Thyroid gland (tissue), 4 donors: ENCODE data around the gene DSC1. TPM values are rescaled to one million over a fixed set of nuclear protein-coding genes. Genes with fewer than 3 reads are reported as not detected.
"Not testable (repeated sequence)": the region's sequence is repeated elsewhere in the genome, so short reads cannot be mapped to it uniquely, and the experiment has no call there.

Experiments used
- DNase-seq, 2 donors: peaks; one replicate each; pipeline ENCODE4 v3.0.0-alpha.2; 2019
- H3K27ac ChIP-seq, 3 donors: fragments of 200-600 bp; sonication (generic); 1 replicate in 2 of 3; 2 replicates in 1 of 3; pipeline ENCODE4 v1.5.1; 2016 to 2019; ENCODE audit warnings: mild to moderate bottlenecking in 1 of 3, moderate library complexity in 1 of 3
- H3K27me3 ChIP-seq: fragments of 200-600 bp; sonication (generic); one replicate; pipeline ENCODE4 v1.5.1; 2019
- H3K36me3 ChIP-seq, 2 donors: fragments of 200-600 bp; sonication (generic); one replicate each; pipeline ENCODE4 v1.5.1; 2016 to 2019
- H3K4me1 ChIP-seq, 2 donors: fragments of 200-600 bp; sonication (generic); one replicate each; pipeline ENCODE4 v1.5.1; 2017 to 2019
- H3K4me3 ChIP-seq, 3 donors: fragments of 200-600 bp; sonication (generic); replicated peaks in 1 of 3; 1 replicate in 2 of 3; 2 replicates in 1 of 3; pipeline ENCODE4 v1.5.1; 2016; ENCODE audit warnings: mild to moderate bottlenecking in 1 of 3
- H3K9me3 ChIP-seq: fragments of 200-600 bp; sonication (generic); one replicate; pipeline ENCODE4 v1.5.1; 2017
- CTCF ChIP-seq, 6 experiments: fragments of 200-600 bp in 3 of 6; fragments of 450-650 bp in 3 of 6; sonication (generic) in 3 of 6; IDR thresholded peaks; one replicate each; pipeline ENCODE4 v1.5.1; 2016 to 2019; ENCODE audit warnings: antibody characterized with exemption in 6 of 6, mild to moderate bottlenecking in 2 of 6, inconsistent platforms in 1 of 6, moderate library complexity in 1 of 6
- POLR2A ChIP-seq, 2 donors: fragments of 450-650 bp; IDR thresholded peaks; one replicate each; pipeline ENCODE4 v1.6.1; 2017; ENCODE audit warnings: antibody characterized with exemption in 2 of 2, mild to moderate bottlenecking in 2 of 2, moderate library complexity in 1 of 2
- WGBS, 2 donors: methylation state at CpG; one replicate each; pipeline ENCODE4 v1.1.5; 2017; 5-methylcytosine and 5-hydroxymethylcytosine counted together
- intact Hi-C: fragments of 100-400 bp; cut with DNase I; formaldehyde crosslinking; loops from one replicate; pipeline ENCODE4 v1.15.1; 2023
- total RNA-seq, 4 donors: library from RNA; depleted of rRNA; stranded (reverse); fragments of >200 nt; gene quantifications; one replicate each; pipeline ENCODE4 v1.2.3, GENCODE V29; 2016

The DSC1 gene
- total RNA-seq, 4 donors from 2014 or later = not detected

- Histone ChIP-seq H3K36me3 (no peaks in the 10 kb centered on the region), H3K4me1 (no peaks in the 10 kb centered on the region), H3K9me3 (no peaks in the 10 kb centered on the region), H3K27me3 (no peaks in the 10 kb centered on the region), H3K4me3 (no peak overlapping the region), H3K27ac (no peak overlapping the region)
- 88 to 95% methylated on average over 1 of the region's 1 CpG for WGBS, 2 donors
- intact Hi-C loops = no loop called here
- TF ChIP-seq CTCF (IDR thresholded peaks at IDR 0.05) (no peak), POLR2A (IDR thresholded peaks at IDR 0.05) (no peak)
- no peak for DNase-seq
Observed at GRCh38 chr18:31125878-31126277, 36.8 kb downstream of the DSC1 start.

- H3K4me3 ChIP-seq, H3K27me3 ChIP-seq, H3K9me3 ChIP-seq, DNase-seq, H3K36me3 ChIP-seq, H3K27ac ChIP-seq, H3K4me1 ChIP-seq, intact Hi-C loops: not testable (repeated sequence)
- WGBS, 2 donors = 70 to 76% methylated on average over 2 of the region's 2 CpGs
Observed at GRCh38 chr18:31123125-31123524, 39.5 kb downstream of the DSC1 start.

GRCh38 chr18:31120594-31120993 lies 42.1 kb downstream of the DSC1 start:
- Histone ChIP-seq H3K4me3 (no peak overlapping the region), H3K9me3 (no peaks in the 10 kb centered on the region), H3K4me1 (no peaks in the 10 kb centered on the region), H3K27ac (no peak overlapping the region), H3K27me3 (no peaks in the 10 kb centered on the region), H3K36me3 (no peaks in the 10 kb centered on the region)
- TF ChIP-seq CTCF (IDR thresholded peaks at IDR 0.05) = no peak
- TF ChIP-seq POLR2A (IDR thresholded peaks at IDR 0.05) = no peak
- DNase-seq = no peak
- WGBS, 2 donors = 53 to 59% methylated on average over 2 of the region's 2 CpGs
- intact Hi-C loops = no loop called here

GRCh38 chr18:31116853-31117595 lies 45.6 kb downstream of the DSC1 start:
- no peak overlapping the region for H3K4me3 ChIP-seq
- no peaks in the 10 kb centered on the region for H3K9me3 ChIP-seq
- H3K27me3 ChIP-seq = no peaks in the 10 kb centered on the region
- no peaks in the 10 kb centered on the region for H3K4me1 ChIP-seq
- TF ChIP-seq CTCF (IDR thresholded peaks at IDR 0.05) (no peak), POLR2A (IDR thresholded peaks at IDR 0.05) (no peak)
- WGBS, 2 donors = 82 to 83% methylated on average over 2 of the region's 2 CpGs
- intact Hi-C loops = no loop called here
- DNase-seq = no peak
- H3K27ac ChIP-seq = no peak overlapping the region
- H3K36me3 ChIP-seq = no peaks in the 10 kb centered on the region

GRCh38 chr18:31112804-31113203 lies 49.9 kb downstream of the DSC1 start:
- Histone ChIP-seq H3K36me3 (no peaks in the 10 kb centered on the region), H3K9me3 (no peaks in the 10 kb centered on the region), H3K27me3 (no peaks in the 10 kb centered on the region), H3K4me1 (no peaks in the 10 kb centered on the region), H3K27ac (no peak overlapping the region), H3K4me3 (no peak overlapping the region)
- DNase-seq = no peak
- intact Hi-C loops = no loop called here
- WGBS, 2 donors = 87 to 97% methylated on average over 2 of the region's 2 CpGs
- no peak for TF ChIP-seq CTCF (IDR thresholded peaks at IDR 0.05)
- TF ChIP-seq POLR2A (IDR thresholded peaks at IDR 0.05) = no peak
